Stimulated activated CD4-positive, alpha-beta T cell treated with anti-CD3 and anti-CD28 coated beads, Interleukin-1b, Interleukin-23, amount 100 ng/mL, for 4 hours (primary cell): ENCODE data around the gene MAP3K3.

Experiments used
- DNase-seq, 2 donors: peaks; one replicate each; pipeline ENCODE4 v3.0.0-alpha.2; 2020; ENCODE audit warnings: low read depth in 2 of 2

MAP3K3 gene

DNA sequence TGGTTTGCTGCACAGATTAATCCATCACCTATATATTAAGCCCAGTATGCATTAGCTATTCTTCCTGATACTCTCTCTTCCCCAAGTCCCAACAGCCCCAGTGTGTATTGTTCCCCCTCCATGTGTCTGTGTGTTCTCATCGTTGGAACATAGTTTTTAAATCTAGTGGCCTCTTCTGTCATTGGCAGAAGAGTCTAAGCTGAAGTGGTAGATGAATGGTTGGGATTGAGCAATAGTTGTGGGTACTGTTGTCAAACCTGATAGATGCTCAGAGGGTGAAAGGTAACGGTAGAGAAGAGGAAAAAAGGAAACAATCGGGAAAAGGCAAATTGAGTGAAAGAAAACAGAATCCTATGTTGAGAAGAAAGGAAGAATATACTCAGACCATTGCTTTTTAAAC lies 29.9 kb downstream of the MAP3K3 start:
- no peak for DNase-seq

DNA sequence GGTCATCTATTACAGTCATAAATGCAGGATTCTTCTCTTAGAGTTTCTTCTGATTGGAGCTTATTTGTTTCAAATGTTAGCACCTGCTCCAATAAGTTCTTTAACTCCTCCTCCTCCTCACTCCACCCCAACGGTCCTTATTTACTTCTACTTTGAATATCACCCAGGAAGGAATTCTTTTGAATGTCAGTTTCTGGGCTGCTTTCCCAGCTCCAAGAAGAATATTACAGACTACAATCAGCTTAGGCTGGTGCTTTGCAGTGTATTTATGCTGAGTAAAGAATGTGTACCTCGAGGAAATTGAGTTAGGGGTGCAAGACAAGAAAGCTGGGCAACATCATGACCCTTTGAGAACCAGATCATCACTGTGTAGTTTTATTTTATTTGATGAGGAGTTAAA lies 30.8 kb downstream of the MAP3K3 start:
- DNase-seq: no peak

DNA sequence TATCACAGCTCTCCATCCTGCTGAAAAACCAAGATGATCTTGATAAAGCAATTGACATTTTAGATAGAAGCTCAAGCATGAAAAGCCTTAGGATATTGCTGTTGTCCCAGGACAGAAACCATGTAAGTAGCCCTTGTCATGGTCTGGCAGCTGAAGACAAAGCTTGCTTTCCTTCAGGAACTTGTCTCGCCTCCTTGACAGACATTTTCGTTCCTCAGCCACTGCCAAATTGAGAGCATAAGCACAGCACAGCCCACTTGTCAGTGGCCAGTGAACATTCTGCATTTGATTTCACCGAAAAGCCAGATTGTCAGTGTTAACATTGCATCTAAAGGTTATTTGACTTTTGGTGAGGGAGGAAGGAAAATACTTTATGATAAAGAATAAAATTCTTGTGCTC lies 35.6 kb downstream of the MAP3K3 start:
- no peak for DNase-seq

DNA sequence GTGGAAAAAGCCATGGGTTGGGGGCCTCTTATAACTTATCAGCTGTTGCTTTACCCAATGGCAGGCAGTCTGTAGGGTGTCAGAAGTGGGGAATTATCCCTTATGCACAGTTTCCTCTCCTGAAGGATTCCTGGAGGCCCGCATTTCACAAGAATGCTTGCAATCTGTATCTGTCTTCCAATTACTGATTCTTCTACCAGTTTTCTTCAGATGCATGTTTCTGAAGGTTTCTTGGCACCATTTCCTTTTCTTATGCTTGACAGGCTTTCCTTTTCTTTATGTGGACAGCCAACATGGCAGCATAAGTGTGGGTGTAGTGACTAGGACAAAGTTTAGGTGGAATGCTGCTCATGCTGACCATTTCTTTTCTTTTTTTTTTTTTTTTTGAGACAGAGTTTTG lies 36.1 kb downstream of the MAP3K3 start:
- DNase-seq: no peak

DNA sequence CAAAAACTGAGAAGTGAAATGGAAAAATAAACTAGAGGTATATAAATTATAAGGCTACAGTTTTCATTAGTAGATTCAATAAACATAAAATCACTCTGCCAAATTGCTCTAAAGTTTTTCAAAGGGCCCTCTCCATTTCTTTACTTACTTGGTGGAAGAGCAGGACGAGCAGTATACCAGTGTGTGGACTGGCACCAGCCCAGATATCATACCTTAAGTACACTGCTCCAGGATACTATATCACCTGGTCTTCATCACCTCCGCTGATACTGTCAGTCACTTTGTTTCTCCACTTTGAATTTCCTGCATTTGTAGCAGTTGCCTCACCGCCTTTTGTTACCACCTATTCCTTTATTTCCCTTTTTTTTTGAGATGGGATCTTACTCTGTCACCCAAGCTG lies 37.6 kb downstream of the MAP3K3 start:
- no peak for DNase-seq

DNA sequence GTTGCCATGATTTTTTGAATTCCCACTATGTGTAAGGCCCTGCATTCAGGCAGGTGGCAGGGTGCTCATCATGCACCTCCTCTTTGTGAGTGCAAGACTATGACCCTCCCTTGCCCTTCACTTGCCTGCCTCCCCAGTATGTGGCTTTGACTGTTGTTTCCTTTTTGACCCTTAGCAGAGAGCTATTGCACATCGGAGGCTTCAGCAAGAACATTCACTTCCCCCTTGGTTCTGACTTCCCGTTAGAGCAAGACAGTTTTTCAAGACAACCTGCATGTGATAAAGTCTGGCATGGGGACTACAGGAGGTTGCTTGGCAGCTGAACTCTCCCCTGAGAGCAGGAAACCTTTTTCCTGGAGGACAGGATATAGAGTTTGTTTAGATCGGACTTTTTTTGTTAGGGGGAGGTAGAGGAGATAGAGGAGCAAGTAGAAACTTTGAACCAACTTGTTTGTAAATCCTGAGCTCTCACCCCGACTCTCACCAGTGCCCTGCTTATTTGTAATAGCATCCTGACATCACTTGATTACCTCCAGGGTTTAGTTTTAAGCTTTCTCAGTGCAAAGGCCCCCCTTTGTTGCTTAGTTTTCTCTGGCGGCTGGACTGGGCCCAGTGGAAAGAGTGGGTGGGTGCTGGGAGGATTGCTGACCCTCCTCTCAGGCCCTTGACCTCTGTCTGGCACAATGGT lies 43.5 kb downstream of the MAP3K3 start:
- DNase-seq: no peak

DNA sequence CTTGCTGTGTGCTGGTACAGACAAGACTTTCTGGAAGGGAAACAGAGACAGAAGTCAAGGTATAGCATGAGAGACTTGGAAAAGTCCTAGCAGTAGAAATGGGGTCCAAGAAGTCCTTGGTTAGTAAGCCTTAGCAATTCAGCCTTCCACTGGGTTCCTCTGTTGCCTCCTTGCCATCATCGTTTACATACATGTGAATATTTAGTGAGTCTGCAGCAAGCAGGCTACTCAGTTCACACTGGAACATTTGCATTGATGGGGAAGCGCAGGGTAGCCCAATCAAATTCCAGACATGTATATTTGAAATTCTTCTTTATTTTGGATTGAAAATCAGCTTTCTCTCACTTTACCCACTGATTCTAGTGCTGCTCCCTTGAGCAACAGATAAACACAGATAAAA lies 50.6 kb downstream of the MAP3K3 start:
- DNase-seq: no peak

DNA sequence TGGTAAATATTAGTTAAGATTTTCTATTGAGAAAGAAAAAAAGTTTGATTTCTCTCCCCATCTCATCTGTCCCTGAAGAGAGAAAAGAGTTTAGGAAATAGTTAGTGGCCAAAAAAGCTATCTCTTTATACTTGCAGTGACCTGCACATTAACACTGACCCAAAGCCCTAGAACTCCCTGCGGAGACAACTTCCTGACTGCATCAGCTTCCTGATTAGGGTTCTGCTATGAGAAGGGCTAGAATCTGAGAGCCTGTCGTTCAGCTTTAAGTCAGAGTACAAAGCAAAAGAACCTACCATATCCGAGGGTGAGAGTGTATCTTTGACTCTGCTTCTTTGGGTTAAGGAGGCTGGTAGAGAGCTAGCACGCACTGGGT lies 53.0 kb downstream of the MAP3K3 start:
- DNase-seq: no peak

DNA sequence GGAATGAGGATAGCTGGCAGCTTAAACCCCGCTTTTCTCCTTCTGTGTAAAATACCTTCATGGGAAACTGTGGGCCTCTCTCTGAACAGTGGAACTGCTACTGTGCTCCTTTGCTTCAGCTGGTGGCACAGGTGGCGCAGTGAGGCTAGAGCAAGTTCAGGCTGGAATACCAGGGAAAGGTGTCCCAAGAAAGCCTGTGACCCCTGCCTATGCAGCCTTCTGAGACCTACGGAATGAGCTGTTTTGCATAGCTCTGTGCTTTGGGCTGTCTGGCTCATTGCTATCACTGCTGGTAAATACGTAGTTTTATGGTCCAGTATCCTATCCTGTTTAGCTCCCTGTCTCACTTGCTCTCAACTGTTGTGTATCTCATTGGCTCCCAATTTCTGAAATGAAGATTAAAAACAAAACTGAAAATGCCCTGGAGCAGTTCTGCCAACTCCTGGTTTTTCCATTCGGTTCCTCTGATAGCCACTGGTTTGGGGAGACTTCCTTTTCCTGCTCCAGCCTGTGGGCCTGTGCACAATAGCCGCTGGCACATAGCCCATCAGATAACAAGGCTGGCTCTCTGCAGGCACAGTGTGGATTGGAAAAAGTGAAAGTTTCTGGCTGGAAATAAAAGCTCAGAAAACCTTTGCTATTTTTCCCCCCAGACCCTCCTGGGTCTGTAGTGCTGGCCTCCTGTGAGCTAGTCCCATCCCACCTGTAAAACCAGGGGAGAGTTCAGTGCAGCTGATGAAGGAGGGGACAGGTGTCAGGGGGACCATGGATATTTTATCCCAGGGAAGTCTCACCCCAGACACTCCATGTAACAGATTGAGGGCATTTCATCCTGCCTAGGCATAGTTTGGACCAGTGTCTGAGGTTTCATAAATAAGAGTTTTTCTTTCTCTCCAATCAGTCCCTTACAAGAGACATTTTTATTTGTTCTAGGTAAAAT lies 53.7 kb downstream of the MAP3K3 start:
- no peak for DNase-seq

DNA sequence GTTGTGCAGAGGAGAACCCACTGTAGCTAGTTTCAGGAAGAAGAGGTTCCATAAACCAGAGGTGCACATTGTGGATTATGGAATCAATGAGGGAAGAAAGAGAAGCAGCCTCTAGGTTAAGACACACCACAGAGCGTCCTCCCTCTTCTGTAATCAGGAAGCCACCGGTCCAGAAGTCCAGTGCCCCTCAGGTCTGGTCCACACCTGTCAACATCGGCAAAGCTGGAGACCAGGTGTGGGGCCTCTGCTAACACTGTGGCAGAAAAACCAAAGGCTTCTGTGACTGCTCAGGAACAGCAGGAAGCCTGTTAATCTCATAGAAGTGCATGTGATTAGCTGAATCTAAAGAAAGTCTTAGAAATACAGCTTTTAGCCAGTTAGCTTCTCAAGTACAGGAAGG lies 54.4 kb downstream of the MAP3K3 start:
- DNase-seq: no peak

DNA sequence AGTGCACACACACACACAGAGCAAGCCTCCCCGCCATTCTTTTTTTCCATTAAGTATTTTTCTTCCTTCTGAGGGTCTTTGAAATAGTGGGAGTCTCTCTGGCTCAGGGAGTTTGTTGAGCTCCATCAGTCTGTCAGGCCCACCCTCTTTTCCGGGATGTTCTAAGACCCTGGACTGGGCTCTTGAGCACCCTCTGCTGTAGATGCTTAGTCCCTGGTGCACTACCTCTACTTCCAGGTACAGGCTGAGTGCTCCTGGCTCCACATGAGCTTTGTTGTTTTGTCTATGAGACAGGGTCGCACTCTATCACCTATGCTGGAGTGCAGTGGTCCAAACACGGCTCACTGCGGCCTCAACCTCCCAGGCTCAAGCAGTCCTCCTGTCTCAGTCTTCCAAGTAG lies 57.0 kb downstream of the MAP3K3 start:
- no peak for DNase-seq

DNA sequence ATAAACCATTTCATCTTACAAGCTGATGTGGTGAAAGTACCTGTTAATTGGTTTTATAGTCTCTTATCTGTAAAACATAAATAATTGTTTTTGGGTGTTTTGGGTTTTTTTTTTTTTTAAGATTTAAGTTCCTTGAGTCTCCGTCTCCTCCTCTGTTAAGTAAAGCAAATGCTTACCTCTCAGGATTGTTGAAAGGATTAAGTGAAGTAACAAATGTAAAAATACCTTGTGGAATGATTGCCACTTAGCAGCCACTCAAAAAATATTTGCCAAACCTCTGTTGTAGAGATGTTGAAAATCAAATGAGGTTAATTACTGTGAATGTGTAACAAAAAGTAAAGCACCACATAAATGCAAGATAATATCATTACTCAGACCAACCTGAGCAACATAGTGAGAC lies 58.5 kb downstream of the MAP3K3 start:
- no peak for DNase-seq

DNA sequence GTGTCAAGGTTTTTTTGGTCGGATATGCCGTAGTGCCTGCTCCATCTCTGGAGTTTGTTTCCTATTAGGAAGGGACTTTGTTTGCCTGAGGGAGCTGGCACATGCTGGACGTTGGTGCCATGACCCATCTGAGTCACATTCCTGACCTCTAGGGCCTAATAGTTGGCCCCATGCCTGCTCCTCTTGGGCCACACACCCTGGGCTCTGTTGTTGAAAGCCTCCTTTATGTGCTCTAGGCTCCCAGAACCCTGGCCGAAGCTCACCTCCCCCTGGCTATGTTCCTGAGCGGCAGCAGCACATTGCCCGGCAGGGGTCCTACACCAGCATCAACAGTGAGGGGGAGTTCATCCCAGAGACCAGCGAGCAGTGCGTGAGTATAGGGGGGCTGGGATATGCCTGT lies 59.3 kb downstream of the MAP3K3 start:
- DNase-seq: no peak

DNA sequence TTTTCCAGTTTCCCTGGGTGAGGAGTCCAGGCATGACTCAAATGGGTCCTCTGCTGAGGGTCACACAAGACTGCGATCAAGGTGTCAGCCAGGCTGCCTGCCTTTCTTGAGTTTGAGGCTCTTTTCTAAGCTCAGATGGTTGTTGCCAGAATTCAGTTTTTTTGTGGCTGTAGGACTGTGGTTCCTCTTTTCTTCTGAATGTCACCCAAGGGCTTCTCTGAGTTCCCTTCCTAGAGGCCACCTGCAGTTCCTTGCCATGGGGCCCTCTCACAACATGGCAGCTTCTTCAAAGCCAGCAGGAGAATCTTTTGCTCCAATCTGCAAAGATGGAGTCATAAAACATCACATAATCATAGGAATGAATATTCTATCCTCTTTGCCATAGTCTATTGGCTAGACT lies 60.2 kb downstream of the MAP3K3 start:
- no peak for DNase-seq

DNA sequence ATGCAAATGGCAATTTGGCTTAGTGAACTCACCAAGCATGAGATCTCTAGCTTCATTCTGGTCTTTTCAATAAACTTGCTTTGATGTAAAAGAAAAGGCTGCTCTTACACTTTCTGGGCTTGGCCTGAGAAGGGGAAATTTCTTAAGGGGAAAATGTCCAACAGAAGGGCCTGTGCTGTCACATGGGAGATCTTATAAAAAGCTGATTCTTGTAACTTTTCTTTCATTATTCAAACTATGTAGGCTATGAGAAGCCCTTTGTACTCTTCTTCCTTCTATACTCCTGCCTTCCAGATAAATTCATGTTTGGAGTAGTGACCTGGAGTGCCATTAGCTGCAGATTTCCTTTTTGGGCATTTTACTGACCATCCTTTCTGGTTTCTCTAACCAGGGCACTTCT lies 60.8 kb downstream of the MAP3K3 start:
- DNase-seq: no peak

DNA sequence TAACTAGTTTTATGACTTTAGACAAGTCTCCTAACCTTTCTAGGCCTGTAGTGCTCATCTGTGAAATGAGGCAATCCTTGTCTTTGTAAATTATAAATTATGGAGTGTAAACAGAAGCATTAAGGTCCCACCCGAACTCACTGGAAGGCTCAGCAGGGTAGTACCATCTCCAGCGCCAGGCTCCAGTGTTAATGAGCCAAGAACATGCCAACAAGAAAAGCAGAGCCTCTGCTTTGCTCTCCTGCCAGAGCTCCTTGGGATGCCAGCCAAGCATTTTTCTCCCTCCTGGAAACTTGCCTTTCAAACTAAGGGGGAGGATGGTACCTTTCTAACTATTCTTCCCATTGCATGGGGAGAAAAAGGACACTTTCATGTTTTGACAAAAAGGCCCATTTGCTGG lies 62.8 kb downstream of the MAP3K3 start:
- no peak for DNase-seq

DNA sequence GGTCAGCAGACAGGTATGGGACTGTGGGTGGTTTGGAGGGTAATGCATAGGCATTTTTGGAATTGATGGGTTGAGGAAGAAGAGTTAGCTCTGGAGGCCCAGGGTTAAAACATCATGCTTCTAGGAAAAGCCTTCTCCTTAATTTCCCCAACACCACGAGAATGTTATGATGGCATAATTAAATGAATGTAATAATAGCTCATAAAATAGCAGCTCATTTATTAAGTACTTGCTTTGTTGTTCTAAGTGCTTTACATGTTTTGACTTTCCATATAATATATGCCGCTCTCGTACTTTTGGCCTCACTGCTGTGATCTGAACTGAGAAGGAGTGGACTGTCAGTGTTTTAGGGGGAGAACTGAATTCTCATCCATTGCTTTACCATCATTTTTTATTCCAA lies 63.4 kb downstream of the MAP3K3 start:
- DNase-seq: no peak

DNA sequence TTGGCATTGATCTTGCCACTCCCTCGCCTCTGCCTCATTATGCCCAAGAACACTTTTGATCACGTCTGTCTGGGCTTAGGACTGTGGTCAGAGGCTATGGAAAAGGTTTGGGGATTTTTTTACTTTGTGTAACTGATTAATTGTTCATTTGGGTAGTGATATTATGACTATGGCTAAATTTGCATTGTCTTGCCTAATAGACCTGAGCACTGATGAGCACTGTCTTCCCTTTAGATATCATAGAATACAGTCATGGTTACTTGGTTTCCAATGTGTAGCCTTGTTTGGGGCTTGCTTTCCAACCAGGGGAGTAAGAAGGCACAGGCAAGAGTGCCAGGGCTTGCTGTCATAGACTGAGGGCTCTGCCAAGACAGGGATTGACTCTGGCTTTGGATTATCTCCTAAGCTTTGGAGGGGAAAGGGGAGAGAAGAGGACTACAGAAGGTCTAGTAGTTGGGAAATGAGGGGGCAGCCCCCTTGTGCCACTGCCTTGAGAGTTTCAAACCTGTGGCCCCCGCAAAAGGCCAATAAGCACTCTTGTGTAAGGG lies 64.0 kb downstream of the MAP3K3 start:
- DNase-seq: no peak

DNA sequence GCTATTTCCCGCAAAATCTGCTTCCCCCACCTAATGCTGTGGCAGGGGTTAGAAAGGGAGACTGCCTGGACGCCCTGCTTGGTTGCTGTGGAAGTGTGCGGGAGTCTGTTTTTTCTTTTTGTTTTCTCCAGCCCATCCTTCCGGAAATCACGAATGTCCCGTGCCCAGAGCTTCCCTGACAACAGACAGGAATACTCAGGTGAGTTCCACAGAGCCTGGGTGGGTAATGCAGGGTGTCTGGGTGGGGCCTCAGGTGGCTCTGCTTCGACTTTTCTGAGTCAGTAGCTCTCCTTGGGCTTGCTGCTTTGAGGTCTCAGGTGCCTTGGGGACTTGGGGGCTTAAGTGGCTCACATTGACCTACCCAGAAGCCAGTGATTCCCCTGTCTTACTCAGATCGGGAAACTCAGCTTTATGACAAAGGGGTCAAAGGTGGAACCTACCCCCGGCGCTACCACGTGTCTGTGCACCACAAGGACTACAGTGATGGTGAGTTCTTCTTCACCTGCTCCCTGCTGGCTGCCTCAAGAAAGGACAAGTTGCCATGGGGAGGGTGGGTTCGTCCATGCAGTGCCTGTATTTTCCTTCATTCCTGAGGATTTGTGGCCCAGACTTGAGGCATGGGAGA lies 66.3 kb downstream of the MAP3K3 start:
- DNase-seq: no peak

DNA sequence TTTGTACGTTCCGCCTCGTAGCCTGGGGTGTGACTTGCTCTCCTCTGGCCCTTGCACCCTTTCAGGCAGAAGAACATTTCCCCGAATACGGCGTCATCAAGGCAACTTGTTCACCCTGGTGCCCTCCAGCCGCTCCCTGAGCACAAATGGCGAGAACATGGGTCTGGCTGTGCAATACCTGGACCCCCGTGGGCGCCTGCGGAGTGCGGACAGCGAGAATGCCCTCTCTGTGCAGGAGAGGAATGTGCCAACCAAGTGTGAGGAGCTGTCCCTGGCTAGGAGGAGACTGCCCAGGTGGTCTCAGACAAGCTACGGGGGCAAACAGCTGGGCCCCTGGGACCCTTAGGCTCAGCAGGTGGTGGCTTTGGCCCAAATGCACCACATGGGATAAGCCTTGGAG lies 67.3 kb downstream of the MAP3K3 start:
- DNase-seq: no peak

DNA sequence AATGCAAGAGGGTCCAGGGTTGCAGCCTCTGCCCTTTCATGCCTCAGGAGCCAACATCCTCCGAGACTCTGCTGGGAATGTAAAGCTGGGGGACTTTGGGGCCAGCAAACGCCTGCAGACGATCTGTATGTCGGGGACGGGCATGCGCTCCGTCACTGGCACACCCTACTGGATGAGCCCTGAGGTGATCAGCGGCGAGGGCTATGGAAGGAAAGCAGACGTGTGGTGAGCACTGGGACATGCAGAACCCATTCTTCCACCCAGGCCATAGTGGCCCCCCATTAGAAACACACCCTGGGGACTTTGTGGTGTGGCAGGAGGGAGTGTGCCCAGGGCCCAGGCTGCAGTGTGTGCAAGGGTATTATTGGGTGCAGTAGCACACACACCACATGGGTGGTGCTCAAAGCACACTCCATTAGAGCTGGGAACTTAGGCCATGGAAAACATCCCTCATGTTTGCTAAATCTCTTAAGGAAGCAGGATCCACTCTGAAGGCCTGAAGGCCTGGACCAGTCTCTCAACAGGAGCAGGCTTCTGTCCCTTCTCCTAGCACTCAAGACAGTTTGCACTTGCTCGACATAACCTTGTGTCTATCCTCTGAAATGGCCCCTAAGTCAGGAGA lies 70.1 kb downstream of the MAP3K3 start:
- DNase-seq: no peak

DNA sequence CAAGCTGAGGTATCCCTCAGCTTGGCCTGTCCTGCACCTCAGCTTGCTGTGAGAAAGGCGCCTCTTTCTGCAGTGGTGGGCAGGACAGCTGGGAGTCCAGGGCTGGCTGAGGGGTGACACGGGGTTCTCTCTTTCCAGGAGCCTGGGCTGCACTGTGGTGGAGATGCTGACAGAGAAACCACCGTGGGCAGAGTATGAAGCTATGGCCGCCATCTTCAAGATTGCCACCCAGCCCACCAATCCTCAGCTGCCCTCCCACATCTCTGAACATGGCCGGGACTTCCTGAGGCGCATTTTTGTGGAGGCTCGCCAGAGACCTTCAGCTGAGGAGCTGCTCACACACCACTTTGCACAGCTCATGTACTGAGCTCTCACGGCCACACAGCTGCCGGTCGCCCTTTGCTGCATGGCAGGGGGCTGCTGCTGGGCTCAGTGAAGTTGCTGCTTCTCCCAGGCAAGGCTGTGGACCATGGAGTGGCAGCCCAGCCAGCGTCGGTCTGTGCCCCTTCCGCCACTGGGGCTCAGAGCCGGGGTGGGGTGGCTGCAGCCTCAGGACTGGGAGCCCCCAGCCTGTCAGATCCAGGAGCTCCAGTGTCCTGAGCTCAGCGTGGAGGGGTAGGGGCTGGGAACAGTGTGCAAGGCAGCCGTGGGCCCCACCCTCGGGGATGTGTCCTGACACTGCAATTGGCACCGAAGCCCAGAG lies 71.3 kb downstream of the MAP3K3 start:
- no peak for DNase-seq
